Lower leg skin (tissue), 4 donors: ENCODE data around the gene ORC4. TPM values are rescaled to one million over a fixed set of nuclear protein-coding genes. Genes with fewer than 3 reads are reported as not detected.
"Not testable (repeated sequence)": the region's sequence is repeated elsewhere in the genome, so short reads cannot be mapped to it uniquely, and the experiment has no call there.

ENCODE experiments used
- DNase-seq, 2 donors: peaks; one replicate each; pipeline ENCODE4 v3.0.0-alpha.2; 2019; ENCODE audit warnings: low spot score in 2 of 2
- H3K4me3 ChIP-seq: fragments of 200-600 bp; sonication (generic); 2 replicates; pipeline ENCODE4 v1.5.1; 2017; ENCODE audit warnings: mild to moderate bottlenecking, low read depth; ENCODE audit not compliant: poor library complexity, severe bottlenecking
- POLR2A ChIP-seq, 2 donors: fragments of 450-650 bp; IDR thresholded peaks; one replicate each; pipeline ENCODE4 v1.6.1; 2016 to 2017; ENCODE audit warnings: antibody characterized with exemption in 2 of 2, mild to moderate bottlenecking in 1 of 2, moderate library complexity in 1 of 2
- WGBS, 2 donors: methylation state at CpG; one replicate each; pipeline ENCODE4 v1.1.5; 2018; 5-methylcytosine and 5-hydroxymethylcytosine counted together
- intact Hi-C: fragments of 100-400 bp; cut with DNase I; formaldehyde crosslinking; loops from one replicate; pipeline ENCODE4 v1.15.0; 2023; ENCODE audit warnings: low total_unique reads
- total RNA-seq, 4 donors: library from RNA; depleted of rRNA; stranded (reverse); fragments of >200 nt; gene quantifications; one replicate each; pipeline ENCODE4 v1.1.0, GENCODE V29; 2016
- TF ChIP-seq, protein P1 (sequence below), 3 donors: fragments of 450-650 bp; IDR thresholded peaks; one replicate each; pipeline ENCODE4 v1.5.1; 2016; ENCODE audit warnings: antibody characterized with exemption in 3 of 3, mild to moderate bottlenecking in 3 of 3, moderate library complexity in 2 of 3

The ORC4 gene
- total RNA-seq, 4 donors from 2014 or later = 21.6 to 59.4 (median 38.8) TPM

GRCh38 chr2:148013876-148014275, 6.7 kb downstream of the ORC4 start:
- H3K4me3 ChIP-seq = no peak overlapping the region
- TF ChIP-seq POLR2A (IDR thresholded peaks at IDR 0.05) = no peak
- TF ChIP-seq, protein P1, sequence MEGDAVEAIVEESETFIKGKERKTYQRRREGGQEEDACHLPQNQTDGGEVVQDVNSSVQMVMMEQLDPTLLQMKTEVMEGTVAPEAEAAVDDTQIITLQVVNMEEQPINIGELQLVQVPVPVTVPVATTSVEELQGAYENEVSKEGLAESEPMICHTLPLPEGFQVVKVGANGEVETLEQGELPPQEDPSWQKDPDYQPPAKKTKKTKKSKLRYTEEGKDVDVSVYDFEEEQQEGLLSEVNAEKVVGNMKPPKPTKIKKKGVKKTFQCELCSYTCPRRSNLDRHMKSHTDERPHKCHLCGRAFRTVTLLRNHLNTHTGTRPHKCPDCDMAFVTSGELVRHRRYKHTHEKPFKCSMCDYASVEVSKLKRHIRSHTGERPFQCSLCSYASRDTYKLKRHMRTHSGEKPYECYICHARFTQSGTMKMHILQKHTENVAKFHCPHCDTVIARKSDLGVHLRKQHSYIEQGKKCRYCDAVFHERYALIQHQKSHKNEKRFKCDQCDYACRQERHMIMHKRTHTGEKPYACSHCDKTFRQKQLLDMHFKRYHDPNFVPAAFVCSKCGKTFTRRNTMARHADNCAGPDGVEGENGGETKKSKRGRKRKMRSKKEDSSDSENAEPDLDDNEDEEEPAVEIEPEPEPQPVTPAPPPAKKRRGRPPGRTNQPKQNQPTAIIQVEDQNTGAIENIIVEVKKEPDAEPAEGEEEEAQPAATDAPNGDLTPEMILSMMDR (IDR thresholded peaks at IDR 0.05) = no peak
- DNase-seq = no peak
- intact Hi-C loops = loop anchor here (10.0 kb wide), 1 partner anchor 649 kb away; no protein-coding TSS in a partner anchor
- 95 to 98% methylated on average over 2 of the region's 2 CpGs for WGBS, 2 donors

- H3K4me3 ChIP-seq, intact Hi-C loops, DNase-seq: not testable (repeated sequence)
- WGBS, 2 donors = 95 to 96% methylated on average over 7 of the region's 7 CpGs
Observed at GRCh38 chr2:148008411-148008810, 12.1 kb downstream of the ORC4 start.

DNA sequence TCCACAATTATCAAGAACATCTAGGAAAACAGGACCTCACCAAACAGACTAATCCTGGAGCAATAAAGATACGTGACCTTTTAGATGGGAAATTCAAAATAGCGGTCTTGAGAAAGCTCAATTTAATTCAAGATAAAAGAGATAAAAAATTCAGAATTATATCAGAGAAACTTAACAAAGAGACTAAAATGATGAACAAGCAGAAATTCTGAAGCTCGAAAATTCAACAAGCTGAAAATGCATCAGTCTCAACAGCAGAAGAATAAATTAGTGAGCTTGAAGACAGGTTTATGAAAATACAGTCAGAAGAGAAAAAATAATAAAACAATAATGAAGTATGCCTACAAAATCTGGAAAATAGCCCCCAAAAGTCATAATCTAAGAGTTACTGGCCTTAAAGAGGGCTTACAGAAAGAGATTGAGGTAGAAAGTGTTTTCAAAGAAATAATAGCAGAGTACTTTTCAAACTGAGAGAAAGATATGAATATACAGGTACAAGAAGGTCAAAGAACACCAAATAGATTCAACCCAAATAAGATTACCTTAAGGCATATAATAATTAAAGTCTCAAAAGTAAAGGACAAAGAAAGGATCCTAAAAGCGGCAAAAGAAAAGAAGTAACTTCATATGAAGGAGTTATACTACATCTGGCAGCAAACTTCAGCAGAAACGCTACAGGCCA, 13.2 kb downstream of the ORC4 start:
- TF ChIP-seq, protein P1 (IDR thresholded peaks at IDR 0.05) = no peak
- TF ChIP-seq POLR2A (IDR thresholded peaks at IDR 0.05) = no peak
- no peak for DNase-seq
- 78 to 97% methylated on average over 5 of the region's 5 CpGs for WGBS, 2 donors
- intact Hi-C loops = no loop called here
- no peak overlapping the region for H3K4me3 ChIP-seq

- DNase-seq = no peak
- whole genome bisulfite sequencing, 2 donors = 83 to 96% methylated on average over 6 of the region's 6 CpGs
- TF ChIP-seq POLR2A (IDR thresholded peaks at IDR 0.05) = no peak
- intact Hi-C loops = no loop called here
- H3K4me3 ChIP-seq = no peak overlapping the region
Observed at GRCh38 chr2:148006249-148007007, 14.1 kb downstream of the ORC4 start.

DNA sequence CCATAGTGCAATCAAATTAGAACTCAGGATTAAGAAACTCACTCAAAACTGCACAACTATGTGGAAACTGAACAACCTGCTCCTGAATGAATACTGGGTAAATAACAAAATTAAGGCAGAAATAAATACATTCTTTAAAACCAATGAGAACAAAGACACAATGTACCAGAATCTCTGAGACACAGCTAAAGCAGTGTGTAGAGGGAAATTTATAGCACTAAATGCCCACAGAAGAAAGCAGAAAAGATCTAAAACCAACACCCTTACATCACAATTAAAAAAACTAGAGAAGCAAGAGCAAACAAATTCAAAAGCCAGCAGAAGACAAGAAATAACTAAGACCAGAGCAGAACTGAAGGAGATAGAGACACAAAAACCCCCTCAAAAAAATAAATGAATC, 18.1 kb downstream of the ORC4 start:
- intact Hi-C loops, DNase-seq, H3K4me3 ChIP-seq: not testable (repeated sequence)

DNA sequence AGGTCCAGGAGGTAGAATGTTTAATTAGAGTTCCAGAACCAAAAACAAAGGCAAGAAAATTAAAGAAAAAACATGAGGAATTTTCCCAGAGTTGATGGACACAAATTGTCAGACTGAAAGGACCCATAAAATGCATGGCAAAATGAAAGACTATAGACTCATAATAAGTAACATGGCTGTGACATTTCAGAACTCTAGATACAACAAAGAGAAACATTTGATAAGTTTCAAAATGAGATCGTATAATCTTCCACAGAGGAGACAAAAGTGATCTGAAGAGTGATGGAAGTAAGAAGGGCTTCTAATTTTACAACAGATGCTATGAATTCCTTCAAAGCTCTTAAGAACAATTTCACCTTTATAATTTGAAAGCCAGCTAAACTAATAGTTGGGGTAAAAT, 20.4 kb downstream of the ORC4 start:
- 81 to 94% methylated on average over 1 of the region's 1 CpG for WGBS, 2 donors
- intact Hi-C loops = no loop called here
- DNase-seq = no peak
- TF ChIP-seq, protein P1 (IDR thresholded peaks at IDR 0.05) = no peak
- H3K4me3 ChIP-seq = no peak overlapping the region

DNA sequence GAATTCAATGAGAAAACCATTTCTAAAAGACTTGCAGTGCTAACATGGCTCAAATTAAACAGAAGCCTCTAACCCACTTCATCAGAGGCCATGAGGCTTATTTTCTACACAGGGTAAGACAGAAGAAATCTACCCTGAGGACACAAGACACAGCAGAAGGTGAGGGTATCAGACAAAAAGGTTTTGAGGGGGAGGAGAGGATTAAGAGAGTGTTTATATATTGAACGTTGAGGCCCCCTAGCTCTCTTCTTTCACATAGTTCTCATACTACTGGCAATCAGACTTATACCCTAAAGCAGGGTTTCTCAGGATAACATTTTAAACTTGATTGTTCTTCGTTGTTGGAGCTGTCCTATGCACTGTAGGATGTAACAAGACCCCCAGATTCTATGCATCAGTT, 21.4 kb downstream of the ORC4 start:
- intact Hi-C loops = no loop called here
- TF ChIP-seq, protein P1 (IDR thresholded peaks at IDR 0.05) = no peak
- TF ChIP-seq POLR2A (IDR thresholded peaks at IDR 0.05) = no peak
- no peak overlapping the region for H3K4me3 ChIP-seq
- DNase-seq = no peak
- 59 to 60% methylated on average over 2 of the region's 2 CpGs for WGBS, 2 donors
